ENCODE measurements around the gene CDH2.

DNA sequence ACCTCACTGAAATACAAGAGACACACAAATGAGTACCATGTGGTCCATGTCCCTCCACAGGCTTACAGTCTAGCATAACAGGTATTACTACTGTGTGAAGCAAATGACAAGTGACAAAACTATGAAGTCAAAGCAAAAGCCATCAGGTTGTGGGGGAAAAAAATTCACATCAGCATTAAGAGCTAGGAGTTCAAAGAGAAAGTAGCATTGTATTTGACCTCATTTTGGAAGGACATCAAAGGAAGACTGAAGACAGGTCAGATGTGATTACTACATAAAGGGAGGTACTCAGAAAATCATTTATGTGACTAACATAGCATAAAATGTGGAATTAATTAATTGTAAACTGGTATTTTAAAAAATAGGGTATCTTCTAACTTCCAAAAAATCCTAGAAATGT lies 224.2 kb downstream of the CDH2 start:
- TF ChIP-seq, protein P1, sequence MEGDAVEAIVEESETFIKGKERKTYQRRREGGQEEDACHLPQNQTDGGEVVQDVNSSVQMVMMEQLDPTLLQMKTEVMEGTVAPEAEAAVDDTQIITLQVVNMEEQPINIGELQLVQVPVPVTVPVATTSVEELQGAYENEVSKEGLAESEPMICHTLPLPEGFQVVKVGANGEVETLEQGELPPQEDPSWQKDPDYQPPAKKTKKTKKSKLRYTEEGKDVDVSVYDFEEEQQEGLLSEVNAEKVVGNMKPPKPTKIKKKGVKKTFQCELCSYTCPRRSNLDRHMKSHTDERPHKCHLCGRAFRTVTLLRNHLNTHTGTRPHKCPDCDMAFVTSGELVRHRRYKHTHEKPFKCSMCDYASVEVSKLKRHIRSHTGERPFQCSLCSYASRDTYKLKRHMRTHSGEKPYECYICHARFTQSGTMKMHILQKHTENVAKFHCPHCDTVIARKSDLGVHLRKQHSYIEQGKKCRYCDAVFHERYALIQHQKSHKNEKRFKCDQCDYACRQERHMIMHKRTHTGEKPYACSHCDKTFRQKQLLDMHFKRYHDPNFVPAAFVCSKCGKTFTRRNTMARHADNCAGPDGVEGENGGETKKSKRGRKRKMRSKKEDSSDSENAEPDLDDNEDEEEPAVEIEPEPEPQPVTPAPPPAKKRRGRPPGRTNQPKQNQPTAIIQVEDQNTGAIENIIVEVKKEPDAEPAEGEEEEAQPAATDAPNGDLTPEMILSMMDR (IDR thresholded peaks at IDR 0.05), result no peak
- no peak for TF ChIP-seq POLR2AphosphoS5 (IDR thresholded peaks at IDR 0.05)

All from transverse colon (tissue), 4 donors.